HuH-7 (cell line): ENCODE results near the gene SSR3.

Source experiments
- DNase-seq: peaks from one replicate; pipeline ENCODE4 v3.0.0; 2011; ENCODE audit warnings: low spot score

Gene SSR3

GRCh38 chr3:156491192-156491591, 63.7 kb downstream of the SSR3 start:
- no peak for DNase-seq
